ENCODE results near the gene CADM1.
A peak's percentile ranks its signal among the peaks of the same experiment; 100 is the strongest.

Gene CADM1

DNA sequence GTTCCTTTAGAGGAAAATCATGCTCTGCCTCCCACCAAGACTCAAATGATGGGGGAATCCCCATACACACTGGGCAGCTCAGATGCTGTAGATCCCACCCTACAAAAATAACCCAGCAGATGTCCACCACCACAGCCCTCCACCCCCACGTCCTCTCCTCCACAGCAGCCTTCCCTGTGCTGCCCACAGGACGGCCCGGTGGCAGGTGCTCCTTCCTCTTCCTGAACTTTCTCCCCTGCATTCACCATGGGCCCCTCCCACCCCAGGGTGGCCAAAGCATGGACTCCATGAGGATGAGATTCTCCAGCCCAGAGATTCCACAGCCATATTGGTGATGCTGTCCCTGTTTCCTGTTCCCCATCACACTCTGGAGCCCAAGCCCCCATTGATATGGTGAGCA, 368.3 kb downstream of the CADM1 start:
- H3K36me3 Mint-ChIP-seq: no peaks in the 10 kb centered on the region
- no peaks in the 10 kb centered on the region for H3K9me3 Mint-ChIP-seq
- ATAC-seq (no peak), DNase-seq (ENCODE audit: low spot score in 2 of 2) (no peak)
- no peak overlapping the region for H3K4me3 Mint-ChIP-seq
- H3K27ac Mint-ChIP-seq: no peak overlapping the region
- H3K4me1 Mint-ChIP-seq: no peaks in the 10 kb centered on the region

DNA sequence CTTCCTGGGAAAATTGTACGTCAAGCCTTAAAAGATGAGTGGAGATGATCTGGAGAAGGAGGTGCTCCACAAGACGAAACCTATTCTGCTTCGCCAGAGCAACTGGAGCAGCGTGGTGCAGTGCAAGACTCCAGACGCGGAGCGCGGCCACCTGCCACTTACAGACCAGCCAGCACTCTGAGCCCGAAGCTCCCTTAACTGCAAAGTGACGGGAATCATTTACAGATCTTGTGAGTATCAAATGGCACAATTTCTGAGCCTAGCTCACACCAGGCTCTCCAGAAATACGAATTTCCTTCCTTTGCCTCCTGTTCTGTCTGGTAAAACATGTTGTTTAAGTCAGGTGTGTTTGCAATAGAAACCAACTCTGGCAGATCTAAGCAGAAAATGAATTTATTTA, 369.3 kb downstream of the CADM1 start:
- Mint-ChIP-seq H3K4me3 (no peak overlapping the region), H3K4me1 (no peaks in the 10 kb centered on the region), H3K36me3 (no peaks in the 10 kb centered on the region), H3K9me3 (no peaks in the 10 kb centered on the region), H3K27ac (no peak overlapping the region)
- DNase-seq (ENCODE audit: low spot score in 2 of 2): no peak
- ATAC-seq: no peak

DNA sequence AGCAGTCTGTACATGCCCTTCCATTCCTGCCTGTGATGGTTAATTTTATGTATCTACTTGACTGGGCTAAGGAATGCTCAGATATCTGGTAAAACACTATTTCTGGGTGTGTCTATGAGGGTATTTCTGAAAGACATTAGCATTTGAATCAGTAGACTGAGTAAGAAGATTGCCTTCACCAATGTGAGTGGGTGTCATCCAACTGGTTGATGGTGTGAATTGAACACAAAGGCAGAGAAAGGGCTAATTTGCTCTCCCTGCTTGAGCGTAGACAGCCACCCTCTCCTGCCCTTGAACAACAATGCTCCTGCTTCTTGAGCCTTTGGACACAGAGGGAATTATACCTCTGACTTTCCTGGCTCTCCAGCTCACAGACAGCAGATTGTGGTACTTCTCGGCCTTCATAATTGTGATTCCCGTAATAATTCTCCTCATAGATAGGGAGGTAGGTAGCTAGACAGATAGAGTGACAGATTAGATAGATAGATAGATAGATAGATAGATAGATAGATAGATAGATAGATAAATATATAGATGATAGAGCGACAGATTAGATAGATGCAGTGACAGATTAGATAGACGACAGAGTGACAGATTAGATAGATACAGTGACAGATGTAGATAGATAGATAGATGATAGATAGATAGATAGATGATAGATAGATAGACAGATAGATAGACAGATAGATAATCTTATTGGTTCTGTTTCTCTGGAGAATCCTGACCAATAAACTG, 370.6 kb downstream of the CADM1 start:
- ATAC-seq: no peak
- Mint-ChIP-seq H3K4me3 (no peak overlapping the region), H3K36me3 (no peaks in the 10 kb centered on the region), H3K9me3 (no peaks in the 10 kb centered on the region), H3K27ac (no peak overlapping the region), H3K4me1 (no peaks in the 10 kb centered on the region)
- no peak for DNase-seq (ENCODE audit: low spot score in 2 of 2)

DNA sequence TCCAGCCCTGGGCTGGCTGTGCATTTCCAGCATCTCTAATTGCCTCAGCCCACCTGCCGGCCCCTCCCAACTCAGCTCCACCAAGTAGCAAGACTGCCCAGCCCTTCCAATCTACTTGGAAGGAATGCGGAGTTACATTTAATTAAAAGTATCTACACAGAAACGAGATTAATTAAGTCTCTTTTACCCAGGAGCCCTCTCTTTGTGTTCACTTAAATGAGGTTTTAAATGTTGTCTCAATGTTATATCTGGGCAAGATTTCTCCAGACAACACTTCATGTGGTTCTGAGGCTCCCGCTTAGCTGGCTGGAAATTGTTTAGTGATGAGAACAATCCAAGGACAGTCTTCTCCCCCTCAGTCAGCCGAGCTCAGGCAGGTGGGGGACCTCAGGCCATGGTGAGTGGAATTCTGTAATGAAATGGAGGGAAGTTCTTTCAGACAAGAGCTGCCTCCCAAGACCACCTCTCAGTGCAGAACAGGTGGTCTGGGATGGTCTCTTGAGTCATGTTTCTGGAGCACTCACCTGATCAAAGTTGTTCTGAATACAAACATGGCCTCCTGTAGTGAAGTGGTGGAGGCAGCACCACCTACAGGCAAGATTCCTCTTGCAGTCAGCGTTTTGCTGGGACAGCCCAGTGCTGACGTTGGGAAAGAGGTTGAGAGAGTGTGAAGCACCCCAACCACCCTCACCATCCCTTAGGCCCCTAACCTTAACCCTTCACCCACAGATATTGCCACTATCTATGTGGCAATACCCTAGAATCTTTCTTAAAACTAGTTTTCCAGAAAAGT, 371.6 kb downstream of the CADM1 start:
- H3K4me3 Mint-ChIP-seq: no peak overlapping the region
- H3K4me1 Mint-ChIP-seq: no peaks in the 10 kb centered on the region
- DNase-seq (ENCODE audit: low spot score in 2 of 2) (no peak), ATAC-seq (no peak)
- H3K27ac Mint-ChIP-seq: no peak overlapping the region
- H3K9me3 Mint-ChIP-seq: no peaks in the 10 kb centered on the region
- H3K36me3 Mint-ChIP-seq: no peaks in the 10 kb centered on the region

DNA sequence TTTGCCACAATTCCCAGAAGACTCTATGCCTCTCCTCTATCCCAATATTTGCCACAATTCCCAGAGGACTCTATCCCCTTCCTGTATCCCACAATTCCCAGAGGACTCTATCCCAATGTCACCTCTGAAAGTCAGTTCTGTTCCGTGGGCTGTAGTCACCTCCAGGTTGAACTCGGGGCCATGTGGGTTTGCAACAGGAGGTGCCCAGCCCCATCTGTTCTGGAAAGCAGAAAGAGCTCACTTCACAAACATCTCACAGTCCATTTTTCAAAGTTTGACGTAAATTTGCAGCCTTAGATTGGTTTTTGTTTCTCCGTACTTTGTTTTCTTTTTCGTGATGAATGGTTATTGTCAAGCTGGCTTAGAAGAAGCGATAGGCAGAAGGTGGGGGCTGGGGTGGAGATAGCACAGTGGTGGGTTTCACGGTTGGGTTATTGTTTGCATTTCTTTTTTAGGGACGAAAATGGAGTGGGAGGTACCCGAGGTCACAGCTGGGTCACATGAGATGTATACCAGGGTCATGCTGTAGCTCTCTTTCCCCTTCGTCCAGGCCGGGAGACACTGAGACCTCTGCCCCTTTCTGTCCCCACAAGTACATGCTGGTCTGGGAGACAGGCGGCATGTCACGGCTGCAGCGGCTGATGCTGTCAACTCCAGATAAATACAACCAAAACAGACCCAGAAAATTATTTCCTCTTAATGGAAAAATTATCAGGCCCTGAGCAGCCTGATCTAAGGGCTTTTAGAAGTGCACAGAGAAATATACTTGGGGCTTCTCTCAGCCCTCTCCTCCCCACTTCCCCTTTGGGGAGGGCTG, 374.5 kb downstream of the CADM1 start:
- Mint-ChIP-seq H3K9me3 (no peaks in the 10 kb centered on the region), H3K36me3 (no peaks in the 10 kb centered on the region), H3K27ac (no peak overlapping the region), H3K4me1 (no peaks in the 10 kb centered on the region), H3K4me3 (no peak overlapping the region)
- no peak for ATAC-seq
- no peak for DNase-seq (ENCODE audit: low spot score in 2 of 2)

DNA sequence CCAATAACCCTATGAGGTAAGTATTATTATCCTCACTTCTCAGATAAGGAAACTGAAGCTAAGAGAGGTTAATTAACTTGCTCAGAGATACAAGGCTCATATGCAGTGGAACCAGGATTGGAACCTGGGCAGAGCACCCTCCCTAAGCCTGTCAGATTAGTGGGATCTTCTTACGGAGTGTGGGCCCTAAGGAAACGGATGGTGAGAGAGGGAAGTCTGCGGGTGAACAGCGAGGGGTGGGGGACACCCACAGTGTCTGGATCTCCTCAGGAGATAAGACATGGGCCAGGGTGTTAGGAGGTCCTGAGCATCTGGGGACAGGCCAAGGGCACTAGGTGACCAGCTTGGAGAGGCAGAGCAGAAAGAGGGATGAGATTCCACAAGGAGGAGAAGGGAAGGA, 376.0 kb downstream of the CADM1 start:
- Mint-ChIP-seq H3K36me3 (no peaks in the 10 kb centered on the region), H3K27ac (no peak overlapping the region), H3K9me3 (no peaks in the 10 kb centered on the region), H3K4me1 (no peaks in the 10 kb centered on the region), H3K4me3 (no peak overlapping the region)
- ATAC-seq: no peak
- DNase-seq (ENCODE audit: low spot score in 2 of 2): no peak

DNA sequence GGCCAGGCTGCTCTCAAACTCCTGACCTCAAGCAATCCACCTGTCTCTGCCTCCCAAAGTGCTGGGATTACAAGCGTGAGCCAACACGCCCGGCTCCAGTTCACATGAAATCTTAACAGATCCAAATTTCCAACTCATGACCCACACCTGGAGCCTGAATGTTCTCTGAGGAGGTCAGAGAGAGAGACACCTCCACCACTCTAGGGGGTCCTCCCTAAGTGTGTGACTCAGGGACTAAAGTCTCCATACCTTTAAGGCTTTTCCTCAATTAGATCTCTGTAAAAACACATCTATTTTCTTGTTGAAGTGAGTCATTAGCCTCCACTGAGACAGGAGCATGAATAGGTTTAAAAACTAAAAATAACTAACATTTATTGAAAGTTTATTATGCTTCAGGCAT, 376.4 kb downstream of the CADM1 start:
- H3K4me3 Mint-ChIP-seq: no peak overlapping the region
- H3K9me3 Mint-ChIP-seq: no peaks in the 10 kb centered on the region
- no peaks in the 10 kb centered on the region for H3K4me1 Mint-ChIP-seq
- no peak overlapping the region for H3K27ac Mint-ChIP-seq
- ATAC-seq (no peak), DNase-seq (ENCODE audit: low spot score in 2 of 2) (no peak)
- H3K36me3 Mint-ChIP-seq: no peaks in the 10 kb centered on the region

DNA sequence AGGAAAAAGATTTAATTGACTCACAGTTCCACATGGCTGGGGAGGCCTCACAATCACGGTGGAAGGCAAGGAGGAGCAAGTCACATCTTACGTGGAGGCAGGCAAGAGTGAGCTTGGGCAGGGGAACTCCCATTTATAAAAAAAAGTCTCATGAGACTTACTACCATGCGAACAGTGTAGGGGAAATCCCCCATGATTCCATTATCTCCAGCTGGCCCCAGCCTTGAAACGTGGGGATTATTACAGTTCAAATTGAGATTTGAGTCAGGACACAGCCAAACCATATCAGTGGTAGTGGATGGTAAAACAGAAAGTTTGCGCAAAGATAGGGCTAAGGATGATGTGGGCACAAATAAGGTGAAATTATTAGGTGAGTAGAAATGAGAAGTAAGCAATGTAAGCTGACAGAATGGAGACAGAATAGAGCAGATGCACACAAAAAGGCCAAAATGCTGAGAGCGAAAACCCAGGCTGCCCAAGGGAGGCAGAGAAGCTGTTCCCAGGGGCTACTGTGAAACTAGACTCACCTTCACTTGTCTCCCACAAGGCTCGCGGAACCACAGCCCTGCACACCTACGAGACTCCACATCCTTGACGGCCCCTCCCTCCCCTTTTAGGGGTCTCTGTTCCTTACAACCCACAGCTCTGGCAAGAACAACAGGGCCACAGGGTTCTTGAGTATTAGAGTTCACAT, 377.6 kb downstream of the CADM1 start:
- Mint-ChIP-seq H3K36me3 (no peaks in the 10 kb centered on the region), H3K4me3 (no peak overlapping the region), H3K9me3 (no peaks in the 10 kb centered on the region), H3K27ac (no peak overlapping the region), H3K4me1 (no peaks in the 10 kb centered on the region)
- DNase-seq (ENCODE audit: low spot score in 2 of 2): no peak
- peak; percentile 72 for ATAC-seq

DNA sequence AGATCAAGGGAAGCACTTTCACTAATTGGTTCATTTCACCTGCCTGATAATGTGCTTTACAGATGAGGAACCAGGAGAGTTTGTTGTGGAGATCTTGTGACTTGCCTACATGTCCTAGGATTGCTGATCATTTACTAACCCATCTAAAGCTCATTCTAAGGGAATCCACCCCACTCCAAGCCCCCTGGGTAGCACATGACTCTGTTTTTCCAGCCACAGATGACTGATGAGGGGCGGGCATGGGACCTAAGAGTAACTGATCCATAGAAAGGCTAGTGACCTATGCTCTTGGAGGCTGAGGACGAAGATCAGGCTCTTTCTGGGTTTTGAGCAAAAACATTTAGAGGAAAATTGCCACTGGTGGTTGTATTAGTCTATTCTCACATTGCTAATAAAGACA, 378.1 kb downstream of the CADM1 start:
- H3K4me1 Mint-ChIP-seq: no peaks in the 10 kb centered on the region
- no peak overlapping the region for H3K4me3 Mint-ChIP-seq
- no peak overlapping the region for H3K27ac Mint-ChIP-seq
- H3K9me3 Mint-ChIP-seq: no peaks in the 10 kb centered on the region
- no peaks in the 10 kb centered on the region for H3K36me3 Mint-ChIP-seq
- DNase-seq (ENCODE audit: low spot score in 2 of 2) (no peak), ATAC-seq (no peak)

DNA sequence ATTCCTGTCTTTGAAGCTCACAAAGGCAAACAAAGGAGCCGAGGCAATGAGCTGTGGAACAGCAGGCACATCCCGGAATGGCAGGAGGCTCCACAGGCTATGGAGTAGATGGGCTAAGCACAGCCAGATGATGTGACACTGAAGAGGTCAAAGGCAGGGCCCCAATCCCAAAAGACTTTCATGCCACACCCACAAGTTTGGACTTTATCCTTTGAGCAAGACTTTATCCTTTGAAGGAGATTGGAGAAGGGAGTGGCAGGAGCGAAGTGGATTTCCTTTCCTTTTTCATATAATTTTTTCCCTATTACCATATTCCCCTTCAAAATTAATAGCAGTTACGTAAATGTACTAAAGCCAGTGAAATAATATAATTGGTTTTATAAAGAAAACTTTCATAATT, 379.4 kb downstream of the CADM1 start:
- ATAC-seq (no peak), DNase-seq (ENCODE audit: low spot score in 2 of 2) (no peak)
- Mint-ChIP-seq H3K4me1 (no peaks in the 10 kb centered on the region), H3K36me3 (no peaks in the 10 kb centered on the region), H3K4me3 (no peak overlapping the region), H3K9me3 (no peaks in the 10 kb centered on the region), H3K27ac (no peak overlapping the region)

DNA sequence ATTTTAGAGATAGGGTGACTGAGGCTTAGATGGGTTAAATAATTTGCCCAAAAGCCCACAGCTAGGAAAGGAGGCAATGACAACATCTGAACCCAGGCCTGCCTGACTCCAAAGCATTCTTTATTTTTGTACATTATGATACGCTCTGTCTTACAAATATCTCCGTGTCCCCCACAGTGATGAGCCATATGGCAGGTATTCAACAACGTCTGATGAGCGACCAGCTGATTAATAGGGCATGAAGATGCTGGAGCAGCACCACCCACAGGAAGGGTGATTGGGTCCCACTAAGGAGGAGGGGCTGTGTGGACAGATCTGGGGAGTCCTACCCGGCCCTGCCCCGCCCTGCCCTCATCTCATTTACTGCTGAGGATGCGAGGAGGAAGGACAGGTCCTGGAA, 380.6 kb downstream of the CADM1 start:
- DNase-seq (ENCODE audit: low spot score in 2 of 2): no peak
- no peaks in the 10 kb centered on the region for H3K36me3 Mint-ChIP-seq
- ATAC-seq: no peak
- no peaks in the 10 kb centered on the region for H3K4me1 Mint-ChIP-seq
- H3K27ac Mint-ChIP-seq: no peak overlapping the region
- H3K4me3 Mint-ChIP-seq: no peak overlapping the region
- no peaks in the 10 kb centered on the region for H3K9me3 Mint-ChIP-seq

DNA sequence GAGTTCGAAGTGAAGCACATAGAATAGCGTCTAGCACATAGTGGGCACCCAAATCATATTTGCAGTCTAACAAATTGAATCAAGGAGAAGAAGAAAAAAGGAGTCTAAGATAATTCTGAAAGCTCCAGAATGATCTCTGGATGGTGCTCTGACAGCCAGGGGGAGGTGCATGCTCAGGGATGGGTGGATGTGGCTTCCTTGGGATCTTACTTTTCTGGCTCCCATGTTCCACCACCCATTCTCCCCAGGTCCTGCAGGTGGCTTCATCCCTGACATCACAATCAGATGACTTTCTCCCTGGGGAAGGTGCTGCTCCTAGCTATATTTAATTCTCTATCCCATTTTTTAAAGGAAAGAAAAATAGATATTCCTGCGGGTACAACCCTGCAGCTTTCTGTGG, 381.9 kb downstream of the CADM1 start:
- no peak overlapping the region for H3K27ac Mint-ChIP-seq

More for the DNA sequence above, 381.9 kb downstream of the CADM1 start:
- DNase-seq (ENCODE audit: low spot score in 2 of 2) (no peak), ATAC-seq (no peak)
- H3K36me3 Mint-ChIP-seq: no peaks in the 10 kb centered on the region
- no peaks in the 10 kb centered on the region for H3K4me1 Mint-ChIP-seq
- H3K9me3 Mint-ChIP-seq: no peaks in the 10 kb centered on the region
- H3K4me3 Mint-ChIP-seq: no peak overlapping the region
